ENCODE data around the gene LMO7. TPM values are rescaled to one million over a fixed set of nuclear protein-coding genes. Genes with fewer than 3 reads are reported as not detected.

LMO7 gene
- total and polyA plus RNA-seq, 2 of the 4 experiments (the other 2 are of a cell fraction), result 266 to 367 TPM

- no peak for DNase-seq
- no peaks in the 10 kb centered on the region for H3K9me3 ChIP-seq (ENCODE audit: control insufficient read depth, insufficient read depth, low read length)
- in situ Hi-C loops (cut with MboI; ENCODE audit: low sequenced_read_pairs), result no loop called here
- no peak overlapping the region for H3K4me3 ChIP-seq (ENCODE audit: insufficient read depth, low read depth, low read length)
- dilution Hi-C loops (cut with HindIII; ENCODE audit: low sequenced_read_pairs, unreplicated experiment), result no loop called here
- peaks cover 8% of the 10 kb centered on the region for H3K4me1 ChIP-seq (ENCODE audit: control insufficient read depth, insufficient read depth, low read length)
- H2BK120ac ChIP-seq (ENCODE audit: low read depth, low read length), result no peak overlapping the region
- no peak for ATAC-seq (ENCODE audit: low read depth)
- no TSS peak for BruUV-seq (replicated peaks)
- TF ChIP-seq SMC3 (IDR thresholded peaks at IDR 0.05; ENCODE audit: low read depth, low read length) (no peak), CHD1 (IDR thresholded peaks at IDR 0.05; ENCODE audit: low read depth, low read length) (no peak)
- no peak overlapping the region for H2AK5ac ChIP-seq (ENCODE audit: low read depth, low read length)
- H2AFZ ChIP-seq (replicated peaks; ENCODE audit: low read length, poor library complexity), result no peak overlapping the region
- no peak overlapping the region for H3K27ac ChIP-seq (ENCODE audit: insufficient read depth, low read length)
- peaks cover 9% of the 10 kb centered on the region for H3K36me3 ChIP-seq (ENCODE audit: control insufficient read depth, insufficient read depth, low read length)
- no peak overlapping the region for H3K4me2 ChIP-seq (ENCODE audit: low read depth, low read length)
- no peak overlapping the region for H3K56ac ChIP-seq (ENCODE audit: extremely low read depth, insufficient read depth, low read length)
- H3K9ac ChIP-seq (ENCODE audit: low read depth, low read length), result no peak overlapping the region
- no CpG with 5 or more reads among the region's 2 CpGs for WGBS, 2 experiments (ENCODE audit: extremely low coverage in 2 of 2, insufficient read length in 1 of 2)
- H3K79me1 ChIP-seq (ENCODE audit: low read depth in 1 of 2, low read length in 2 of 2), result peaks cover 14 to 59% of the 10 kb centered on the region in 2 experiments
- ChIA-PET POLR2A (ENCODE audit: unreplicated experiment) (no interaction called here), CTCF (no interaction called here)
- peak overlapping the region; percentile 53 for H2BK5ac ChIP-seq (ENCODE audit: low read depth, low read length, poor library complexity, severe bottlenecking)
- no peak overlapping the region for H3K14ac ChIP-seq (replicated peaks; ENCODE audit: low read depth, low read length)
- no peak overlapping the region for H2BK15ac ChIP-seq (ENCODE audit: low read depth, low read length)
- intact Hi-C loops (cut with micrococcal nuclease), result no loop called here
- no peaks in the 10 kb centered on the region for H3K27me3 ChIP-seq (ENCODE audit: control insufficient read depth, insufficient read depth, low read length)
- H3K4ac ChIP-seq (ENCODE audit: low read depth, low read length), result no peak overlapping the region
- peaks cover 51% of the 10 kb centered on the region; the same call in 1 of the 2 replicates for H4K20me1 ChIP-seq (ENCODE audit: insufficient read depth, low read length)
- no peak overlapping the region for H2BK20ac ChIP-seq (ENCODE audit: low read depth, low read length)
- no peak overlapping the region for H3K23ac ChIP-seq (ENCODE audit: low read depth, low read length)
- H4K8ac ChIP-seq (ENCODE audit: low read depth in 2 of 2, low read length in 2 of 2), result no peak overlapping the region; a peak in 1 of 4 replicates
- H4K91ac ChIP-seq (ENCODE audit: insufficient read depth, low read depth, low read length), result no peak overlapping the region
- no peak overlapping the region for H3K18ac ChIP-seq (ENCODE audit: low read depth, low read length)
- no peak overlapping the region for H2AK9ac ChIP-seq (replicated peaks; ENCODE audit: low read depth, low read length, poor library complexity)
- H4K5ac ChIP-seq (ENCODE audit: low read depth, low read length), result no peak overlapping the region
- peaks cover 13% of the 10 kb centered on the region for H3K9me1 ChIP-seq (ENCODE audit: insufficient read depth, low read length)
These were observed 161.1 kb downstream of the LMO7 start for GRCh38 chr13:75797239-75797638.
